Glomerular visceral epithelial cell (primary cell): ENCODE data around the gene AIMP2.
"Not testable (repeated sequence)": the region's sequence is repeated elsewhere in the genome, so short reads cannot be mapped to it uniquely, and the experiment has no call there.

ENCODE experiments used
- DNase-seq: peaks from one replicate; pipeline ENCODE4 v3.0.0-alpha.2; 2016; ENCODE audit errors: extremely low spot score

Gene AIMP2

GRCh38 chr7:6008668-6009611, at the start of gene AIMP2, which contains the start of gene PMS2:
AIMP2 (plus strand) TSS chr7:6009272; CDS start chr7:6009364, 92 bp downstream.
PMS2 (minus strand) TSS chr7:6009049; CDS start chr7:6009019, 30 bp downstream.
- DNase-seq, result peak; percentile 98

DNA sequence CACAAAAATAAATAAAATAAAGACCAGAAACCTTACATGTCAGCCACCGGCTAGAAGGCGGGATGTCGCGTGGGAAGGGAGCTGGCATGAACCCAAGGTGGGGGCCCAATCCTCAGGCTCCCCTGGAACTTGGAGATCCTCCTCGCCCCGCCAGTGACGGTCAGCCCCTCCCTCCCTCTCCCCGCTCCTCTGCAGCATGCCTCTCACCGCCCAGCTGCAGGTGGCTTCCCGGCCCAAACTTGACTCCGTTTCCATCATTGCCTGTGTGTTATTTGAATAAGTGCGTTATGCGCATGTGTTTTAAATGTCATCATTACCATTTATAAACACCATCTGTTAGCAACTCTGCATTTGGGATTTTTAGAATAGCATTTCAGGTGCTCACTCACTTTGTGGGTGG, 45.9 kb upstream of the AIMP2 start:
- DNase-seq, result not testable (repeated sequence)

DNA sequence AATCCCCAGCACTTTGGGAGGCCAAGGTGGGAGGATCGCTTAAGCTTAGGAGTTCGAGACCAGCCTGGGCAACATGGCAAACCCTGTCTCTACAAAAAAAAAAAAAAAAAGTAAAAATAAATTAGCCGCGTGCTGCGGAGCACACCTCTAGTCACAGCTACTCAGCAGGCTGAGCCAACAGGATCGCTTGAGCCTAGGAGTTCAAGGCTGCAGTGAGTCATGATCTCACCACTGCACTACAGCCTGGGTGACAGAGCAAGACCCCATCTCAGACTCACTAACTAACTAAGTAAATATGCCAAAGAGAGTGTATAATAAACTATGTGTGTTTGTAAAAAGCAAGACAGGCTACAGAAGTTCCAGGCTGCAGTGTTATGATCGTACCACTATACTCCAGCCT, 45.3 kb upstream of the AIMP2 start:
- DNase-seq, result not testable (repeated sequence)

GRCh38 chr7:5970347-5970911, 38.6 kb upstream of the AIMP2 start, which contains the start of gene RSPH10B:
RSPH10B (minus strand) TSS chr7:5970689; CDS start chr7:5967116, 3,573 bp downstream.
- not testable (repeated sequence) for DNase-seq

- not testable (repeated sequence) for DNase-seq
Observed at GRCh38 chr7:5973580-5973979, 35.5 kb upstream of the AIMP2 start.

- DNase-seq, result not testable (repeated sequence)
Observed at GRCh38 chr7:5979680-5980314, 29.3 kb upstream of the AIMP2 start.

DNA sequence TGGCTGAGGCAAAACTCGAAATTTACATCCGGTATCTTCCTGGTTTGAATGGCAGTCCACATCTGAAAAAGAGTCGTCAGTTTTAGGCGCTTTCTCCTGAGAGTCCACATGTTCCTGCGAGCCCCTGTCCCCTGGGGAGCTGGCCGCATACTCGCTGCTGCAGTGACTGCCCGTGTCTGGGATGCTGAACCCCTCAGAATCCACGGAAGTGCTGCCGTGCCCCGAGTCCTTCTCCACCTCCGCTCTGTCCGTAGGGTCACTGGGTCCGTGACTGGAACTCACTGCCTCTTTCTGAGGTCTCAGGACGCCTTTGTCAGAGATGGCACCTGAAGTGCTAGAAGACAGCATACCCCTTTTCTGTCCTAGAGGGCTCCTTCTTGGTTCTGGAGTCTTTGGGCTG, 22.0 kb upstream of the AIMP2 start:
- not testable (repeated sequence) for DNase-seq

- DNase-seq, result peak; percentile 53
Observed at GRCh38 chr7:5997210-5997808, 11.8 kb upstream of the AIMP2 start.

GRCh38 chr7:6007386-6007785, 1.7 kb upstream of the AIMP2 start:
- DNase-seq, result no peak

GRCh38 chr7:6007835-6008590, 1.1 kb upstream of the AIMP2 start:
- DNase-seq, result peak; percentile 22

GRCh38 chr7:6010370-6010769, 1.3 kb downstream of the AIMP2 start:
- not testable (repeated sequence) for DNase-seq

- DNase-seq, result no peak
Observed at GRCh38 chr7:6011541-6011940, 2.5 kb downstream of the AIMP2 start.

- DNase-seq, result no peak
Observed at GRCh38 chr7:6012355-6013104, 3.5 kb downstream of the AIMP2 start.

- no peak for DNase-seq
Observed at GRCh38 chr7:6015917-6016652, 7.0 kb downstream of the AIMP2 start.

GRCh38 chr7:6016653-6016966, 7.5 kb downstream of the AIMP2 start:
- no peak for DNase-seq

DNA sequence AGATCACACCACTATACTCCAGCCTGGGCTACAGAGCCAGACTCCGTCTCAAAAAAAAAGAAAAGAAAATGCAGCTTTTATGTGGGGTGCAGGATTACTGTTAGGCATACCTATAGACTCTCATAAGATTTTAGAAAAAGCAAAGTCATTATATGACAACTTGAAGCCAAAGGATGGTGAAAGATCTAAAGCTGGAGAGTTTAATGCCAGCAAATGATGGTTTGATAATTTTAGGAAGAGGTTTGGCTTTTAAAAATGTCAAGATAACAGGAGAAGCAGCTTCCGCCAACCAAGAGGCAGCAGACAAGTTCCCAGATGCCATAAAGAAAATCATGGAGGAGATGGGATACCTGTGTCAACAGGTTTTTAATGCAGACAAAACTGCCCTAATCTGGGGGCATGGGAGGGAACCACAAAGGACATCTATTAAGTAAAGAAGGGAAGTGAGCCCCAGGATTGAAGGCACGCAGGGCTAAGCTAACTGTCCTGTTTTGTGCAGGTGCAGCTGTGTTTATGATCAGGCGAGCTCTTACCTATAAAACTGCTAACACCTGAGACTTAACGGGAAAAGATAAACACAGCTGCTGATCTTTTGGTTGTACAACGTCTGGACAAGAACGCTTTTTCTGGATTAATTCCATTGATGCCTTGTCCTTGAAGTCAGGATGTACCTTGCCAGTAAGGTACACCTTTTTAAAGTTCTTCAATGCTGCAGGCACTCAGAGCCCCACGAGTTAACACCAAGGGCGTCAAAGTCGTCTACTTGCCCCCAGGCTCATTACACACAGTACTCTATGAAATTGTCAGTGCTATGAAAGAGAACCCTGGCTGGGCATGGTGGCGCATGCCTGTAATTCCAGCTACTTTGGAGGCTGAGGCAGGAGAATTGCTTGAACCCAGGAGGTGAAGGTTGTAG, 11.6 kb downstream of the AIMP2 start:
- no peak for DNase-seq

DNA sequence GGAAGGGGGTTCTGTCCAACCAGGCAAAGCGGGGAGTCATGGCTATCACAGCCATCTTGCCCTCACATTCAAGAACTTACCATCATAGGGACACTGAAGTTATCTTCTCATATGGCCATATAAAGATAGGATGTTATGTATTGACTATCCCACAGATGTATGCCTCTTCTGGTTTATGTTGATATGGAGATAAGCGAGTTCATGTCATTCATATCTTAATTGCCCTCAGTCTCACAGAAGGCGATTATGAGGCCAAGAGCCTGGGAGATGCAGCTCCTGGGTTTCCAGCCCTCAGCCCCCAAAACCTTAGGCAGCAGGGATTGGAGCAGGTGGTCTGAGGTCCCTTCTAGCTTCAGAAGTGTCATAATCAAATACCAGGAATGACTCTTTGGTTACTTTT, 13.6 kb downstream of the AIMP2 start:
- no peak for DNase-seq

- no peak for DNase-seq
Observed at GRCh38 chr7:6023974-6024435, 14.9 kb downstream of the AIMP2 start.
